ENCODE results near the gene RHOA. TPM values are rescaled to one million over a fixed set of nuclear protein-coding genes. Genes with fewer than 3 reads are reported as not detected.

The RHOA gene
- 614 and 788 TPM in 2 replicates for total RNA-seq

GRCh38 chr3:49411968-49412631 lies at the start of gene RHOA, which contains the start of gene TCTA:
RHOA (minus strand) TSS chr3:49411976; CDS start chr3:49375589, 36,387 bp downstream.
TCTA (plus strand) TSS chr3:49412423; CDS start chr3:49412427, 4 bp downstream.

GRCh38 chr3:49422379-49423248 lies 10.8 kb upstream of the RHOA start, which contains the start of gene AMT:
AMT (minus strand) TSS chr3:49422473; CDS start chr3:49422450, 23 bp downstream.

GRCh38 chr3:49358217-49358883 lies 53.4 kb downstream of the RHOA start, which contains the start of gene GPX1:
GPX1 (minus strand) TSS chr3:49358353; CDS start chr3:49358278, 75 bp downstream.

GRCh38 chr3:49339941-49340800 lies 71.6 kb downstream of the RHOA start, which contains the start of gene USP4:
USP4 (minus strand) TSS chr3:49340053; CDS start chr3:49340024, 29 bp downstream.

Other genes starting within 250 kb of the RHOA start
- gene CCDC71, start 245.6 kb downstream of the RHOA start, total RNA-seq, result 36.8 and 37.6 TPM in 2 replicates
- gene KLHDC8B, start 240.4 kb downstream of the RHOA start, total RNA-seq, result 18.8 and 24.0 TPM in 2 replicates
- gene C3orf62, start 134.7 kb downstream of the RHOA start, total RNA-seq, result 1.6 and 3.2 TPM in 2 replicates
- gene USP4, start 71.9 kb downstream of the RHOA start, total RNA-seq, result 14.9 and 21.3 TPM in 2 replicates
- gene GPX1, start 53.6 kb downstream of the RHOA start, total RNA-seq, result 140 and 159 TPM in 2 replicates
- 35.9 and 40.9 TPM in 2 replicates for gene TCTA, start 447 bp upstream of the RHOA start, total RNA-seq
- gene AMT, start 10.5 kb upstream of the RHOA start, total RNA-seq, result 0.49 and 1.9 TPM in 2 replicates
- gene NICN1, start 17.3 kb upstream of the RHOA start, total RNA-seq, result 8.9 and 12.3 TPM in 2 replicates
- gene DAG1, start 58.3 kb upstream of the RHOA start, total RNA-seq, result 114 and 120 TPM in 2 replicates
- under 0.01 and 0.16 TPM in 2 replicates for gene BSN, start 142.5 kb upstream of the RHOA start, total RNA-seq

All from hair follicle dermal papilla cell (primary cell).